ENCODE measurements around the gene NSRP1. TPM values are rescaled to one million over a fixed set of nuclear protein-coding genes. Genes with fewer than 3 reads are reported as not detected.
A peak's percentile ranks its signal among the peaks of the same experiment; 100 is the strongest.

NSRP1 gene
- total and polyA plus RNA-seq, 10 of the 15 experiments (the other 5 are each of a cell fraction or from before 2014, with no cell fraction given) = 12.5 to 69.7 (median 37.8) TPM

DNA sequence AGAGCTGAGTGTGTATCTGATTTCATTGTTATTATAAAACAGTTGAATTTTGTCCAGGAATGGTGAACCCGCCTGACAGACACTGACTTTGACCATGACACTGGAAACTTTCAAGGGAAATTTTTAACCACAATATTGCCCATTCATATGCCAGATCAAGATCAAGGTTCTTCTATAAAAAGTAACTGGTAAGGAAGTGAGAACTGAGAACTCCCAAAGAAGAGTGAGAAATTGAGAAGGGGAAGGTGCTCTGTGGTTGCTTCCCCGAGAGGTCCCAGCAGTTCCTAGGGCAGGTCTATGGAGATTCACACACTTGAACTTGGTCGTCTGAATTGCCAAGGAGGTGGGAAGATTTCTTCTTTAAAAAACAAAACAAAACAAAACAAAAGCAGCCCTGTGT is 91.6 kb downstream of the NSRP1 start (continued):
- TF ChIP-seq, protein P1, sequence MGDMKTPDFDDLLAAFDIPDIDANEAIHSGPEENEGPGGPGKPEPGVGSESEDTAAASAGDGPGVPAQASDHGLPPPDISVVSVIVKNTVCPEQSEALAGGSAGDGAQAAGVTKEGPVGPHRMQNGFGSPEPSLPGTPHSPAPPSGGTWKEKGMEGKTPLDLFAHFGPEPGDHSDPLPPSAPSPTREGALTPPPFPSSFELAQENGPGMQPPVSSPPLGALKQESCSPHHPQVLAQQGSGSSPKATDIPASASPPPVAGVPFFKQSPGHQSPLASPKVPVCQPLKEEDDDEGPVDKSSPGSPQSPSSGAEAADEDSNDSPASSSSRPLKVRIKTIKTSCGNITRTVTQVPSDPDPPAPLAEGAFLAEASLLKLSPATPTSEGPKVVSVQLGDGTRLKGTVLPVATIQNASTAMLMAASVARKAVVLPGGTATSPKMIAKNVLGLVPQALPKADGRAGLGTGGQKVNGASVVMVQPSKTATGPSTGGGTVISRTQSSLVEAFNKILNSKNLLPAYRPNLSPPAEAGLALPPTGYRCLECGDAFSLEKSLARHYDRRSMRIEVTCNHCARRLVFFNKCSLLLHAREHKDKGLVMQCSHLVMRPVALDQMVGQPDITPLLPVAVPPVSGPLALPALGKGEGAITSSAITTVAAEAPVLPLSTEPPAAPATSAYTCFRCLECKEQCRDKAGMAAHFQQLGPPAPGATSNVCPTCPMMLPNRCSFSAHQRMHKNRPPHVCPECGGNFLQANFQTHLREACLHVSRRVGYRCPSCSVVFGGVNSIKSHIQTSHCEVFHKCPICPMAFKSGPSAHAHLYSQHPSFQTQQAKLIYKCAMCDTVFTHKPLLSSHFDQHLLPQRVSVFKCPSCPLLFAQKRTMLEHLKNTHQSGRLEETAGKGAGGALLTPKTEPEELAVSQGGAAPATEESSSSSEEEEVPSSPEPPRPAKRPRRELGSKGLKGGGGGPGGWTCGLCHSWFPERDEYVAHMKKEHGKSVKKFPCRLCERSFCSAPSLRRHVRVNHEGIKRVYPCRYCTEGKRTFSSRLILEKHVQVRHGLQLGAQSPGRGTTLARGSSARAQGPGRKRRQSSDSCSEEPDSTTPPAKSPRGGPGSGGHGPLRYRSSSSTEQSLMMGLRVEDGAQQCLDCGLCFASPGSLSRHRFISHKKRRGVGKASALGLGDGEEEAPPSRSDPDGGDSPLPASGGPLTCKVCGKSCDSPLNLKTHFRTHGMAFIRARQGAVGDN (IDR thresholded peaks at IDR 0.05) = no peak
- TF ChIP-seq TAF1 (IDR thresholded peaks at IDR 0.05; ENCODE audit: borderline replicate concordance, low read depth, low read length) (no peak), CBX5 (IDR thresholded peaks at IDR 0.05; ENCODE audit: low read depth) (no peak), POU2F2 (IDR thresholded peaks at IDR 0.05; ENCODE audit: borderline replicate concordance, low read depth, low read length) (no peak), FOXK2 (IDR thresholded peaks at IDR 0.05) (no peak), MYC (IDR thresholded peaks at IDR 0.05; ENCODE audit: insufficient read depth, insufficient read length, insufficient replicate concordance, low read length, severe bottlenecking) (no peak), NFYA (IDR thresholded peaks at IDR 0.05; ENCODE audit: borderline replicate concordance, low read depth, low read length) (no peak), EED (IDR thresholded peaks at IDR 0.05; ENCODE audit: low read depth) (peak; percentile 95), NFIC (IDR thresholded peaks at IDR 0.05; ENCODE audit: low read depth, low read length) (peak; percentile 95), EP300 (IDR thresholded peaks at IDR 0.05; ENCODE audit: borderline replicate concordance in 1 of 2, control insufficient read depth in 1 of 2, low read depth in 2 of 2, low read length in 2 of 2) (peak in 1 of 2 experiments; percentile 55; a peak in 1 of 4 replicates), TARDBP (IDR thresholded peaks at IDR 0.05; ENCODE audit: borderline replicate concordance) (no peak), BHLHE40 (IDR thresholded peaks at IDR 0.05; ENCODE audit: borderline replicate concordance in 1 of 2, low read depth in 2 of 2, low read length in 1 of 2) (peak in 1 of 2 experiments; percentile 48; a peak in 1 of 4 replicates), NFXL1 (IDR thresholded peaks at IDR 0.05; ENCODE audit: borderline replicate concordance) (no peak), TCF7 (IDR thresholded peaks at IDR 0.05; ENCODE audit: borderline replicate concordance) (no peak), CBFB (IDR thresholded peaks at IDR 0.05; ENCODE audit: low read depth) (peak; percentile 72; the same call in 1 of the 2 replicates), SPI1 (IDR thresholded peaks at IDR 0.05; ENCODE audit: borderline replicate concordance, insufficient read depth, low read depth, low read length) (peak; percentile 94), HDAC6 (IDR thresholded peaks at IDR 0.05; ENCODE audit: unreplicated experiment) (no peak)
- TF ChIP-seq, protein P2, sequence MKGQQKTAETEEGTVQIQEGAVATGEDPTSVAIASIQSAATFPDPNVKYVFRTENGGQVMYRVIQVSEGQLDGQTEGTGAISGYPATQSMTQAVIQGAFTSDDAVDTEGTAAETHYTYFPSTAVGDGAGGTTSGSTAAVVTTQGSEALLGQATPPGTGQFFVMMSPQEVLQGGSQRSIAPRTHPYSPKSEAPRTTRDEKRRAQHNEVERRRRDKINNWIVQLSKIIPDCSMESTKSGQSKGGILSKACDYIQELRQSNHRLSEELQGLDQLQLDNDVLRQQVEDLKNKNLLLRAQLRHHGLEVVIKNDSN (IDR thresholded peaks at IDR 0.05; ENCODE audit: borderline replicate concordance, extremely low read length, insufficient read depth, low read depth, low read length) = no peak
- TF ChIP-seq, protein P3, sequence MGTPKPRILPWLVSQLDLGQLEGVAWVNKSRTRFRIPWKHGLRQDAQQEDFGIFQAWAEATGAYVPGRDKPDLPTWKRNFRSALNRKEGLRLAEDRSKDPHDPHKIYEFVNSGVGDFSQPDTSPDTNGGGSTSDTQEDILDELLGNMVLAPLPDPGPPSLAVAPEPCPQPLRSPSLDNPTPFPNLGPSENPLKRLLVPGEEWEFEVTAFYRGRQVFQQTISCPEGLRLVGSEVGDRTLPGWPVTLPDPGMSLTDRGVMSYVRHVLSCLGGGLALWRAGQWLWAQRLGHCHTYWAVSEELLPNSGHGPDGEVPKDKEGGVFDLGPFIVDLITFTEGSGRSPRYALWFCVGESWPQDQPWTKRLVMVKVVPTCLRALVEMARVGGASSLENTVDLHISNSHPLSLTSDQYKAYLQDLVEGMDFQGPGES (IDR thresholded peaks at IDR 0.05) = no peak
- TF ChIP-seq, protein P4, sequence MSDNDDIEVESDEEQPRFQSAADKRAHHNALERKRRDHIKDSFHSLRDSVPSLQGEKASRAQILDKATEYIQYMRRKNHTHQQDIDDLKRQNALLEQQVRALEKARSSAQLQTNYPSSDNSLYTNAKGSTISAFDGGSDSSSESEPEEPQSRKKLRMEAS (IDR thresholded peaks at IDR 0.05; ENCODE audit: low read depth, low read length) = no peak
- TF ChIP-seq, protein P5, sequence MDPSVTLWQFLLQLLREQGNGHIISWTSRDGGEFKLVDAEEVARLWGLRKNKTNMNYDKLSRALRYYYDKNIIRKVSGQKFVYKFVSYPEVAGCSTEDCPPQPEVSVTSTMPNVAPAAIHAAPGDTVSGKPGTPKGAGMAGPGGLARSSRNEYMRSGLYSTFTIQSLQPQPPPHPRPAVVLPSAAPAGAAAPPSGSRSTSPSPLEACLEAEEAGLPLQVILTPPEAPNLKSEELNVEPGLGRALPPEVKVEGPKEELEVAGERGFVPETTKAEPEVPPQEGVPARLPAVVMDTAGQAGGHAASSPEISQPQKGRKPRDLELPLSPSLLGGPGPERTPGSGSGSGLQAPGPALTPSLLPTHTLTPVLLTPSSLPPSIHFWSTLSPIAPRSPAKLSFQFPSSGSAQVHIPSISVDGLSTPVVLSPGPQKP (IDR thresholded peaks at IDR 0.05; ENCODE audit: low read depth, low read length) = no peak
- TF ChIP-seq, protein P6, sequence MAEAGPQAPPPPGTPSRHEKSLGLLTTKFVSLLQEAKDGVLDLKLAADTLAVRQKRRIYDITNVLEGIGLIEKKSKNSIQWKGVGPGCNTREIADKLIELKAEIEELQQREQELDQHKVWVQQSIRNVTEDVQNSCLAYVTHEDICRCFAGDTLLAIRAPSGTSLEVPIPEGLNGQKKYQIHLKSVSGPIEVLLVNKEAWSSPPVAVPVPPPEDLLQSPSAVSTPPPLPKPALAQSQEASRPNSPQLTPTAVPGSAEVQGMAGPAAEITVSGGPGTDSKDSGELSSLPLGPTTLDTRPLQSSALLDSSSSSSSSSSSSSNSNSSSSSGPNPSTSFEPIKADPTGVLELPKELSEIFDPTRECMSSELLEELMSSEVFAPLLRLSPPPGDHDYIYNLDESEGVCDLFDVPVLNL (IDR thresholded peaks at IDR 0.05; ENCODE audit: low read depth, low read length) = no peak
